GM12875 (cell line): ENCODE results near the gene MAP1LC3B2.
A peak's percentile ranks its signal among the peaks of the same experiment; 100 is the strongest.

Experiments
- H3K4me3 ChIP-seq: one replicate; pipeline ENCODE4 v1.5.1; 2011; ENCODE audit warnings: low read depth, low read length, control low read depth
- CTCF ChIP-seq: IDR thresholded peaks from 2 replicates; pipeline ENCODE4 v1.5.1; 2011; ENCODE audit warnings: low read depth, mild to moderate bottlenecking, control low read depth, inconsistent platforms, low read length, moderate library complexity, borderline replicate concordance; ENCODE audit not compliant: insufficient read depth

Gene MAP1LC3B2

GRCh38 chr12:116604951-116605641 lies 45.9 kb downstream of the MAP1LC3B2 start:
- no peak for TF ChIP-seq CTCF
- no peak overlapping the region for H3K4me3 ChIP-seq

GRCh38 chr12:116606397-116606796 lies 47.2 kb downstream of the MAP1LC3B2 start:
- no peak overlapping the region for H3K4me3 ChIP-seq
- no peak for TF ChIP-seq CTCF

GRCh38 chr12:116607039-116607438 lies 47.9 kb downstream of the MAP1LC3B2 start:
- H3K4me3 ChIP-seq = no peak overlapping the region
- no peak for TF ChIP-seq CTCF

GRCh38 chr12:116609319-116610114 lies 50.3 kb downstream of the MAP1LC3B2 start:
- TF ChIP-seq CTCF = peak; percentile 29; the same call in 1 of the 2 replicates
- H3K4me3 ChIP-seq = no peak overlapping the region

- TF ChIP-seq CTCF = no peak
- no peak overlapping the region for H3K4me3 ChIP-seq
Measured at GRCh38 chr12:116610971-116611541, 51.9 kb downstream of the MAP1LC3B2 start.

- H3K4me3 ChIP-seq = no peak overlapping the region
- TF ChIP-seq CTCF = no peak
Measured at GRCh38 chr12:116612436-116612835, 53.3 kb downstream of the MAP1LC3B2 start.

- H3K4me3 ChIP-seq = no peak overlapping the region
- TF ChIP-seq CTCF = no peak
Measured at GRCh38 chr12:116613256-116613655, 54.1 kb downstream of the MAP1LC3B2 start.
